ENCODE measurements around the gene SSC4D.

The SSC4D gene

DNA sequence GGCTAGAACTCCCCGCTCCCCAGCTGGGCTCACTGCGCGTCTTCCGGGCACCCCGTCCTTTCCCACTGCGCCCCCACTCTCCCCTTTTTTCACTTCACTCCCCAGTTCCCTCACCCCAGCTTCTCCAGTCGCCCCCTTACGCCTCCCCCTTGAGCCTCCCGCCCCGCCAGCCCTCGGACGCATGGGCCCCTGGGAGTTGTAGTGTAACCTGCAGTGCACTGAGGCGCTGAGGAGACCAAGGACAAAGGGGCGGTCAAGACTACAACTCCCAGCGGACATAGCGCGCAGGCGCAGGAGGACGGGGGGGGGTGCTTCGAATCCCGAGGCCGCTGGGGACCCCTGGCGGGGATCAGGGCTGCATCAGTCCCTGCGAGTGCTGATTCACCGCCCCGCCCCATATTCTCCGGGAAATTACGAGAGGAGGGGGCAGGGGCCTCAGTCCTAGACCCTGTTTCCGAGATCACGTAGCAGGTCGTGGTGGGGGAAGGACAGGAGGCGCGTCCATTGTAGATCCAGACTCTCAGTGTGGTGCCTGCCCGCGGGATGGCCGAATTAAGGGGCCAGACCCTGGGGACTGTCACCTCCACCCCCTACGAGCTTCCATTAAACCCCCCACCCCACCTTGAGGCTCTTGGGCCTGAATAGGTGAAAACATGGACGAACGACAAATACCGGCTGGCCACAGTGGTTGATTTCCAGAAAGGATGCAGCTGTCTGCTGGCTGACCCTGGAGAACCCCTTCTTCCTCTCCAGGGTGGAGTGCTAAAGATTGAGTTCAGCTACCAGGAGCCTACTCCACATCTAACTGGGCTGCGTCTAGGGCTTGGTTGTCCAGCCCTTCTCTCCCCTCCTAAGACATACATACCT lies 50.2 kb downstream of the SSC4D start:
- DNase-seq (ENCODE audit: low spot score), result peak; percentile 97
- TF ChIP-seq, protein P1, sequence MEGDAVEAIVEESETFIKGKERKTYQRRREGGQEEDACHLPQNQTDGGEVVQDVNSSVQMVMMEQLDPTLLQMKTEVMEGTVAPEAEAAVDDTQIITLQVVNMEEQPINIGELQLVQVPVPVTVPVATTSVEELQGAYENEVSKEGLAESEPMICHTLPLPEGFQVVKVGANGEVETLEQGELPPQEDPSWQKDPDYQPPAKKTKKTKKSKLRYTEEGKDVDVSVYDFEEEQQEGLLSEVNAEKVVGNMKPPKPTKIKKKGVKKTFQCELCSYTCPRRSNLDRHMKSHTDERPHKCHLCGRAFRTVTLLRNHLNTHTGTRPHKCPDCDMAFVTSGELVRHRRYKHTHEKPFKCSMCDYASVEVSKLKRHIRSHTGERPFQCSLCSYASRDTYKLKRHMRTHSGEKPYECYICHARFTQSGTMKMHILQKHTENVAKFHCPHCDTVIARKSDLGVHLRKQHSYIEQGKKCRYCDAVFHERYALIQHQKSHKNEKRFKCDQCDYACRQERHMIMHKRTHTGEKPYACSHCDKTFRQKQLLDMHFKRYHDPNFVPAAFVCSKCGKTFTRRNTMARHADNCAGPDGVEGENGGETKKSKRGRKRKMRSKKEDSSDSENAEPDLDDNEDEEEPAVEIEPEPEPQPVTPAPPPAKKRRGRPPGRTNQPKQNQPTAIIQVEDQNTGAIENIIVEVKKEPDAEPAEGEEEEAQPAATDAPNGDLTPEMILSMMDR (IDR thresholded peaks at IDR 0.05; ENCODE audit: borderline replicate concordance, control extremely low read depth, extremely low read depth, insufficient read depth, missing control alignments), result peak; percentile 68
- in situ Hi-C loops (cut with MboI; ENCODE audit: low sequenced_read_pairs, unreplicated experiment), result no loop called here

DNA sequence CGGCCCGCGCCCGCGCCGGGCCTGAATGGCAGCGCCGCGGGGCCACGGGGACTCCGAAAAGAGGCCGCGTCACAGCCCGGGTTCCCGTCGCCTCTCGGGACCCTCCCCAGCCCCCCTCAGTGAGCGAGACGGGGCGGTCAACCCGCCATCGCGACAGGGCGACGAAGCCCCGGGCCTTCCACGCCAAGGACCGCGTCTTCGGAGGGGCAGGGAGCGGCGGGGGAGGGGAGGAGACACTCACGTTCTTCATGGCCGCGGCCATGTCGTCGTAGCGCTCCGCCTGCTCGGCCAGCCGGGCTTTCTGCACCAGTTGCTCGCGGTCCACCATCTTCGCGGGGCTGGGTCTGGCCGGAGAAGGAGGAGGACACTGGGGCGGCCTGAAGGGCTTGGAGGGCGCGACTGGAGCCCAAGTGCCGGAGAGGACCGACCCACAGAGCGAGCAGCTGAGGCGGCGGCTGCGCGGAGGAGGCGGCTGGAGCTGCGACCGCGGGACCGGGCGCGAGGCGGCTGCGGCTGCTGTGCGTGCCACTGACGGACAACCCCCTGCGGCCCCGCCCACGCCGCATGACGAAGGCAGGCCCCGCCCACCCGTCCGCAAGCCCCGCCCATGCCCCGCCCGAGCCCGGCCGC lies 50.9 kb downstream of the SSC4D start, which contains the start of gene YWHAG:
TSS of gene YWHAG (minus strand) at position 511 of the 630 bp plus-strand sequence. CDS start at position 328, 183 bp downstream.
- in situ Hi-C loops (cut with MboI; ENCODE audit: low sequenced_read_pairs, unreplicated experiment), result no loop called here
- TF ChIP-seq, protein P1 (IDR thresholded peaks at IDR 0.05; ENCODE audit: borderline replicate concordance, control extremely low read depth, extremely low read depth, insufficient read depth, missing control alignments), result no peak
- DNase-seq (ENCODE audit: low spot score), result peak; percentile 91

DNA sequence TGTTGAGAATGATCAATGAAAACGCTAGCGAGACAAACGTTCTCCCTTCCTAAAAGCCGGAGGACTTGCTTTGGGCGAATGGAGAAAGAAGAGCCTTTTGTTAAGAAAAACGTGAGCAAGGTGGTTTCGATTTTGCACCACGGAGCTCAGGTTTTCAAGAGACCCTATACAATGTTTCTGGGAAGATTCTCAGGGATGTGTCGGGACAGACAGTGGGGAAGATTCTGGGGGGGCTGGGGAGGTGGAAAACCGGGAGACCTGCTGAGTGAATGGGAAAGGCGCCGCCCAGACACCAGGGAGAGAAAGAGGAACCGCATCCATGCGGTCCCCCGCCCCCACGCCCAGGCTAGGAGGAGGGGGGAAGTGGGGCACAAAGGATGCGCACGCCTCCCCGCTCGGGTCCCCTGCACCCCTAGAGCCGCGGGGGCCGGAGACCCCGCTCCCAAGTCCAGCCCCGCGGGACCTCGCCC lies 51.5 kb downstream of the SSC4D start:
- in situ Hi-C loops (cut with MboI; ENCODE audit: low sequenced_read_pairs, unreplicated experiment), result no loop called here
- TF ChIP-seq, protein P1 (IDR thresholded peaks at IDR 0.05; ENCODE audit: borderline replicate concordance, control extremely low read depth, extremely low read depth, insufficient read depth, missing control alignments), result no peak
- DNase-seq (ENCODE audit: low spot score), result peak; percentile 44

DNA sequence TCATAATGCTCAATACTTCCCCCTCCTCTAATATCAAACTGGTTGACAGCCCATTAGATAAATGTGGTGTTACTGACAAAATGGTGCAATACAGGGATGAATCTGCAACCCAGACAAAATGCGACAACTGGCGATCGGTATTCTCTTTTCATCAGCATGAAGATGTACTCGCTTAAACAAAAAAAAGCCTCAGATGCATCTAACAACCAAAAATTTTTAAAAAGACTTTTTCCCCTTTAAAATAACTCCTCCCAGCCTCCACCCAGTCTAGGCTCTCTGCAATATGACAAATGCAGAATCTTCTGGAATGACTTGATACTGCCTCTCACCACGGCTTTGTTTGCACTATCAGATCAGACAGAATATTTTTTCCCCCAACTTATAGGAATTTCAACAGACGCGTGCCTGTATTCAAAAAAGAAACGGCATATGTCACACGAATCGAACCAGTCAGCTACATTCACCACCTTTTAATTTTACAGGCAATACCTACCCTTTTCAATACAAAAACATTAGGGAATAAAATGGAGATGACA lies 52.0 kb downstream of the SSC4D start:
- in situ Hi-C loops (cut with MboI; ENCODE audit: low sequenced_read_pairs, unreplicated experiment), result no loop called here
- TF ChIP-seq, protein P1 (IDR thresholded peaks at IDR 0.05; ENCODE audit: borderline replicate concordance, control extremely low read depth, extremely low read depth, insufficient read depth, missing control alignments), result no peak
- no peak for DNase-seq (ENCODE audit: low spot score)

- TF ChIP-seq, protein P1 (IDR thresholded peaks at IDR 0.05; ENCODE audit: borderline replicate concordance, control extremely low read depth, extremely low read depth, insufficient read depth, missing control alignments), result no peak
Observed at GRCh38 chr7:76356823-76357222, 52.7 kb downstream of the SSC4D start.

GRCh38 chr7:76356115-76356514 lies 53.4 kb downstream of the SSC4D start:
- in situ Hi-C loops (cut with MboI; ENCODE audit: low sequenced_read_pairs, unreplicated experiment), result no loop called here
- TF ChIP-seq, protein P1 (IDR thresholded peaks at IDR 0.05; ENCODE audit: borderline replicate concordance, control extremely low read depth, extremely low read depth, insufficient read depth, missing control alignments), result no peak
- no peak for DNase-seq (ENCODE audit: low spot score)

More at GRCh38 chr7:76356823-76357222, 52.7 kb downstream of the SSC4D start:
- in situ Hi-C loops (cut with MboI; ENCODE audit: low sequenced_read_pairs, unreplicated experiment), result no loop called here
- no peak for DNase-seq (ENCODE audit: low spot score)

All from GM13976 (cell line).